Measurements from ENCODE around the gene ARHGEF12. TPM values are rescaled to one million over a fixed set of nuclear protein-coding genes. Genes with fewer than 3 reads are reported as not detected.
"Not testable (repeated sequence)": the region's sequence is repeated elsewhere in the genome, so short reads cannot be mapped to it uniquely, and the experiment has no call there.

ARHGEF12 gene
- polyA plus RNA-seq, 3 donors, result 114 to 152 (median 121) TPM

DNA sequence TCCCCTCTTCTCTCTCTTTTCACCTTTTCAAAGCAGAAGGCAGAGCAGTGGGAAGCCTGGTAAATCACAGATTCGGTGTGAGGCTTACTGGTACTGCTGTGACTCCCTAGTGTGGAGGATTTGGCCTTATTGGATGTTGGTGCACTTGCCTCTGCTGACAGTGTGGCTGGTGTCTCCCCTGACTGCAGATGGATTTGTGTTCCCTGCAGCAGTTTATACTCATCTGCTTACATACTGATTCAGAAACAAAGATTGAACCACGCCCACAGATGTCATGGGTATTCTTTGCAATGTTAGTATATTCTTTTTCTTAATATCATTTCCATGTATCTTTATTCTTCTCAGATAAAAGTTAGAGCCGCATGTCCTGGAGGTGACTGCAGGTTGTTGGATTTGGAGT, 148.5 kb downstream of the ARHGEF12 start:
- DNase-seq, result no peak

GRCh38 chr11:120486138-120486537, 149.9 kb downstream of the ARHGEF12 start:
- no peak for DNase-seq

DNA sequence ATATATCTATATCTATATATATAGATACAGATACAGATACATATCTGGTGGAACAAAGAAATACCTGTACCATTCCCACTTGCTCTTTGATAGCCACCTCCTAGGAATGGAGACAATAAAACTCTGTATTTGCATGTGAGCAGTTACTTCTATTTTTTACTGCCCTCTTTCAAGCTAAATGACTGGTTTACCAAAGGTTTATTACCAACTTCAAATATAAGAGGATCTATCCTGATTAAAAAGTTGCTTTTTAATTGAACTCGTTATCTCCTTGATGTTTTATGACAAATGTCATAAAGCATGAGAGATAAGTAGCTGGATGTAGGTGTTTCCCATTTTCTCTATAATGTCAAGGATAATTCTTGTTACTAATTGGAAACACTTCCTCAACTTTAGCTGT, 153.6 kb downstream of the ARHGEF12 start:
- DNase-seq, result no peak

GRCh38 chr11:120492486-120492885, 156.3 kb downstream of the ARHGEF12 start:
- no peak for DNase-seq

GRCh38 chr11:120494595-120494994, 158.4 kb downstream of the ARHGEF12 start:
- no peak for DNase-seq

DNA sequence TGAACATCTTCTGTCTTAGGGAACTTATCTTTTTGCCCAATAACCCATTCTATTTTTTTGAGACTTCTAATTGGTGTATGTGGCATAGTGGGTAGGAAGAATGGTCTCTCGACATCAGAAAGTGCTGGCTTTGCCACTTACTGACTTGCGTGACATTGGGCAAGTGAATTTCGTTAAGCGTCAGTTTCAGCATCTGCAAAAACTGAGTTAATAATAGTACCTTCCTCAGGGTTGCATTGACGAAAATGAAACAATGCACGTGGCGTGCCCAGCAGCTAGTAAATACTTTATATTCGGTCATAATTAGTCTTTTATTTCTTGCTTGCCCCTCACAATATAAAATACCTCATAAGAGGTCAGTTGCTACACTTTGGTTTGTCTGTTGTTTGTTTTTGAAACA, 162.9 kb downstream of the ARHGEF12 start:
- DNase-seq, result no peak

- no peak for DNase-seq
Observed at GRCh38 chr11:120499859-120500258, 163.6 kb downstream of the ARHGEF12 start.

DNA sequence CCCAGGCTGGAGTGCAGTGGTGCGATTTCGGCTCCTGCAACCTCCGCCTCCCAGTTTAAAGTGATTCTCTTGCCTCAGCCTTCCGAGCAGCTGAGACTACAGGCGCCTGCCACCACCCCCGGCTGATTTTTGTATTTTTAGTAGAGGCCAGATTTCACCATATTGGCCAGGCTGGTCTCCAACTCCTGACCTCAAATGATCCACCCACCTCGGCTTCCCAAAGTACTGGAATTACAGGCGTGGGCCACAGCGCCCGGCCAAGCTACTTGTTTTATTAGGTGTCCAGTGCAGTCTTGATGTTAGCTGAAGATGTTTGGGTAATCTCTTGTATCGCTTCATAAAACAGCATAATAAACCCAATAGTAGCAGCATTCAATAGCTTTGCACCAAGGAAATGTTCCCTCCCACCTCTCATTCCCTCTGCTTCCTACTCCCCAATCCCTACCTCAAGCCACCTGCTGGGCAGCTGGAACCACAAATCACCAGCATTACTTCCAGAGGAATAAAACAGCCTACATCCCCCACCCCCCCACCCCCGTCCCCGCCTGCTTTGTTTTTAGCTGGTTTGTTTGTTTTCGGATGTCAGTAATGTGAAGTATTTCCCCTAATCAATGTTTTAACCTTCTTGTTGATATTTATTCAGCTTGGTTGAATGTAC, 164.3 kb downstream of the ARHGEF12 start:
- no peak for DNase-seq

GRCh38 chr11:120501440-120501839, 165.2 kb downstream of the ARHGEF12 start:
- DNase-seq, result no peak

DNA sequence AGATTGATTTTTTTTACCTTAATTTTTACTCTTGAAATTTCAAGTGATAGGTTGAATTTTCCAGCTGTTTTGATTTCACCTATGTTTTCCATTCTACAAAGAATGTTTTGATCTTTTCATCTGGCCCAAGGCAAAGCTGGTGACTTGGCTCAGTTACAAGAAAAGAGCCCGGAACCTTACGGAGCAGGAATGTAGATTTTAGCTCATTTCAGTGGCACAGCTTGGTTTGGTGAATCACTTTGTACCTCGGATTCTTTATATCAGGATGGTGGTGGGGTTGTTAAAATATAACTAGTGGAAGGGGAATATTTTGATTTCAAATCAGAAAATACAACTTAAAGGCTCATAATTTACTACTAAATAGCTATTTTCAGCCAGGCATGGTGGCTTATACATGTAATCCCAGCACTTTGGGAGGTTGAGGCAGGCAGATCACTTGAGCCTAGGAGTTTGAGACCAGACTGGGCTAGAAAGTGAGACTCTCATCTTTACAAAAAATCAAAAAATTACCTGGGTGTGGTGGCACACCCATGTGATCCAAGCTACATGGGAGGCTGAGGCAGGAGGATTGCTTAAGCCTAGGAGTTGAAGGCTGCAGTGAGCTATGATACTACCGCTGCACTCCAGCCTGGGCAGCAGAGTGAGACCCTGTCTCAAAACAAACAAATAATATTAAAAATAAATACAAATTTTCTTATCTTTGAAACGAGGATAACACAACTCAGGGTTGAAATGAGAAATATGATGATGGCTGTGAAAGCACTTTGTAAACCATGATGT, 166.0 kb downstream of the ARHGEF12 start:
- DNase-seq, result no peak

- DNase-seq, result not testable (repeated sequence)
Observed at GRCh38 chr11:120503529-120503928, 167.3 kb downstream of the ARHGEF12 start.

GRCh38 chr11:120505801-120506425, 169.7 kb downstream of the ARHGEF12 start:
- no peak for DNase-seq

DNA sequence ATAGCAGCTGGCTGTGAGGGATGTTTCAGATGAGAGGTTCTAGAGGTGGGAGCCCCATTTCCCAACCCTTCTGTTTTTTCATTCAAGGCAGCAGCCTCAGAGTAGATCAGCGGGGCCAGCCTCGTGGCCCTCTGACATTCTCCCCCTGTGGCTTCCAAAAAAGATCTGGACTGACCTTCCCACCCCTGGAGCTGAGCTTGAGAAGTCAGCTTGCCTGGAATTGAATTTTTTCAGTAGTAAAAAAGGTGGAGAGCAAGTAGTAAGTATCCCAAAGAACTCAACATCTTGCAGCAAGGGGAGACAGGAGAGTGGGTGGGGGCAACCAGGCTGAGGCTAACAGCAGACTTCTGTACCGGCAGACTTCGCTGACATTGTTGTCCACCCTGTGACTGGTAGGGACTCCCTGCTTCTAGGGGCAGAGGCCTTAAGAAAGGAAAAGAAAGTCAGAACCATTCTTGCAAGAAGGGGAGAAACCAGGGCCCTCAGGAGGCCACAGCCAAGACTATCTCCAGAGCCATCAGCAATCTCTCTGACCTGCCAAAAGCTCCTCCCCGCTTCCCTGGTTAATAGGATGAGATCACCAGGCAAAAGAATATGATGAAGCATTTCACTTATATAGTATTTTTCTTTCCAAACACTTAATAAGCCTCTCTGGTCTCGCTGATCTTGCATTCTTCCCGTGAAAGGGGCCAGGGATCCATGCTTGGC, 173.3 kb downstream of the ARHGEF12 start:
- no peak for DNase-seq

DNA sequence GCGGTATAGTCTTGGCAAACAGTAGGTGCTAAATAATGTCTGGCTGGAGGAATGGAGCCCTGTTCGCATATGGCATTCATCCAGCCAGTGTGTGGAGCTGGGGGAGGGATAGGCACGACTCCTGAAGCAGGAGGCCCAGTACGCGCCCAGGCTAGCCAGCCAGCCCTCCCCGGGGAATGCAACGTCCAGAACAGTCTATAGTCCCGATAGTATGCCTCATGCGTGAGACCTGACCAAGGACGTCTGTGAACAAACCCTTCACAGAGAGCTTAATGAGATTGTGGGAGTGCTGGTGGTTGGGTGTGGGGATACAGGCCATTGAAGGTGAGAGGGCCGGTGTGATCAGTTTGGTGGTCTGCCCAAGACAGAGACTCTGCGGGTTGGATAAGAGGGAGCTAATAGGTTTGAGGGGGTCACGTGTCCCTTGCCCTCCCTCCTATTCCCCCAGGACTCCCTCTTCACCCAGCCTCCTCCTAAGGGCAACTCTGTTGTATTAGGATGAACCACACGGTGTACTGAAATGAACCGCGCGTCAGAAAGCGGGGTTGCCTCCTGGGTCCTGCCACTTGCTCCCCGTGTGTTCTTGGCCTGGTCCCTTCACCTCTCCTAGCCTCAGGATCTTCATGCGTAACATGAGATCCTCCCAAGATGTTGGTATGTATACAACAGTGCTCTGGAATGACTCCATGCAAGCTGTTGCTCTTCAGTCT, 174.3 kb downstream of the ARHGEF12 start:
- no peak for DNase-seq

DNA sequence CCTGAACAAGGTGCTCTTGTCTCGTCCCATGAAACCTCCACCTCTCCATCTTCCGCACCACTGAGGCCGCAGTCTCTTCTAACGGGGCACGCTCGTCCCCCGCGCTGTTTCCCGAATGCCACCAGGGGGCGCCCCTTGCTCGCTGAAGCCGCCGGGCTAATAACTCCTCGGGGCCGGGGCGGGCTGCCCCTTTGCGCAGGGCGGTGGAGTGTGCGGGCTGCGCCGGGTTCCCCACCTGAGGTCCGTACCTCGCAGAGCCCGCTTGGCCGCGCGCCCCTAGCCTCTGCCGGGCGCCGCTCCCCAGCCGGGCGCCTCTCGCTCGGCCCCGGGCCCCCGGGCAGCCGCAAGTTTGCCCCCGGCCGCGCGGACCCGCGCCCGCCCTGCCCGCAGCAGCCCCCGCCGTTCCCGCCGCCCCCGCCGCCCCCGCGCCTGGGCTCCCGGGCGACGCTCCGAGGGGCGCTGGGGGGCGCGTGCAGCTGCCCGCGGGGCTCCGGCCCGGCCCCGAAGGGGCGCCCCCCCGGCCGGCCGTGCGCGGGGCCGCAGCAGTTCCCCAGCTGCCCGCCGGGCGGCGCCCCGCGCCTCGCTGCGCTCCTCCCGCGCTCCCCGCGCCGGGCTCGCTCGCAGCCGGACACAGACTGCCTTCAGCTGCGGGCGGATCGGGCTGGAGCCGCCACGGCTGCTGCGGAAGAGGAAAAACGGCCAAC, 175.1 kb downstream of the ARHGEF12 start, which contains the start of gene GRIK4:
GRIK4 (plus strand) TSS at position 633 of the 704 bp plus-strand sequence. CDS start 148,571 bp downstream, outside the sequence.
- peak; percentile 78 for DNase-seq

- DNase-seq, result no peak
Observed at GRCh38 chr11:120511820-120512738, 175.9 kb downstream of the ARHGEF12 start.

DNA sequence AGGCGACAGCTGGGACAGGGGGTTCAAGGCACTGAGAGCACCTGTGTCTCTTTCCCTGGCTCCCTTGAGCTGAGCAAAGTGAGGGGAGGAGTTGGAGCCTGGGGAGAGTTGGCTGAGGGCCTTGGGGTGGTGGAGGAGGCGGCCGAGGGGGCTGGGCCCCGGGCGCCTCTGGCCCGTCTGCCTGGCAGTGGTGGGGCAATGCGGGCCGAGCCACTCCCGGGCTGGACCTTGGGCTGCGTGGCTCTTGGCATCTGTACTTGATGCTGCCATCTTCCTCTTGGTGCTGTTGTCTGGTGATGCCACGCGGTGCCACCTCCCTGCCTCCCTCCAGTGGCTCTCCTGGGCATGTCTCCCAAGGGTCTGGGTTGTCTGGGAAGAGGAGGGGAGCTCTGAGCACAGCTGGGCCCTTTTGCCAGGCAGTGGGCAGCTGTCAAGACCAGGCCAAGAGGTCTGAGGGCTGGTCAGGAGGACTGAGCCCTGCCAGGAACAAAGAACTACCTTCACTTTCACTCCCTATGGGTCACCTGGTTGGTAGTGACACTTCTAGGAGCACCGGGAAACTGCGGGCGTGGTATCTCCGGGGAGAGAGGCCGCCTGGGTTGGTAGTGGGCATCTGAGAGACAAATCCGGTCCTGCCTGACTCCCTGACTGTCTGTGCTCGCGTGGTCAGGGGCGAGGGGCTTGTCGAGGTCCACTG, 176.7 kb downstream of the ARHGEF12 start:
- no peak for DNase-seq

DNA sequence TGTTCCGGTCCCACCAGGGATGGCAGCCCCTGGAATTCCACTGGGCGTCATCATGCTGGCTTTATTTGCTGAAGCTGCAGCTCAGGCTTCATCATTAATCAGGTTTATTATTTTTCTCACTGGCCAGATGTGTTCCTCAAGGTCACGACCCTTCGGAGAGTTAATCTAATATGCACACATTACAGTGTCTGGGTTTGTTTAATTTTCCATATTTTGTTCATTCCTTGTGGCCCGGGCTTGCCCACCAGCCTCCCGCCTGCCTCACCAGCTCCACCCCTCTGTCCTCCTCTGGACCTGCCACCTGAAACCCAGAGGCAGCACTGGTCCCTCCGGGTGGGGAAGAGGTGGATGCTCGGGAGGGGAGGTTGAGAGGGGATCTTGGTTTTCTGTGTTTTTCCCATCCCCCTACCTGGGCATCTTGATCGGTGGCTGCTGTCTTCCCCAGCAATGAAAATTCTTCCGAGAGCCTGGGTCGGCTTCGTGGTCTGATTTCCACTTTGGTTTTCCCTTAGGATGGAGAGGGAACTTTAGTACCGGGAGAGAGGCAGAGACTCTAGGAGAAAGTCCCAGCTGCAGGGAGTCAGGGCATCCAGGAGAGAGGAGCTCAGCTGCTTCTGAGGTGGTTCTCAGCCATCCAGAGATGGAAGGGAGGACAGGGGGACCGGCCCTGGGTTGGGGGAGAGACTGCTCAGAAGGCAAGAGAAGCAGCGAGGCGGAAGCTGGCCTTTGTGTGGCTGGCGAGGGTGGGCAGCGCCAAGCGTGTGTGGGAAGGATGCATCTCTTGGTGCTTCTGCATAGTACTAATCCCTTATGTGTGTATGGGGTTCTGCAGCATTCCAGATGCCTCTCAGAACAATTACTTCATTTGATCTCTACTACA, 177.5 kb downstream of the ARHGEF12 start:
- DNase-seq, result no peak

Measured in renal pelvis (tissue), 4 donors.